Stimulated activated CD4-positive, alpha-beta T cell treated with anti-CD3 and anti-CD28 coated beads, Interleukin-4, amount 100 ng/mL, for 1 hour (primary cell): ENCODE measurements around the gene SLC6A3.
"Not testable (repeated sequence)": the region's sequence is repeated elsewhere in the genome, so short reads cannot be mapped to it uniquely, and the experiment has no call there.

ENCODE experiments used
- DNase-seq: peaks from one replicate; pipeline ENCODE4 v3.0.0-alpha.2; 2020

The SLC6A3 gene

DNA sequence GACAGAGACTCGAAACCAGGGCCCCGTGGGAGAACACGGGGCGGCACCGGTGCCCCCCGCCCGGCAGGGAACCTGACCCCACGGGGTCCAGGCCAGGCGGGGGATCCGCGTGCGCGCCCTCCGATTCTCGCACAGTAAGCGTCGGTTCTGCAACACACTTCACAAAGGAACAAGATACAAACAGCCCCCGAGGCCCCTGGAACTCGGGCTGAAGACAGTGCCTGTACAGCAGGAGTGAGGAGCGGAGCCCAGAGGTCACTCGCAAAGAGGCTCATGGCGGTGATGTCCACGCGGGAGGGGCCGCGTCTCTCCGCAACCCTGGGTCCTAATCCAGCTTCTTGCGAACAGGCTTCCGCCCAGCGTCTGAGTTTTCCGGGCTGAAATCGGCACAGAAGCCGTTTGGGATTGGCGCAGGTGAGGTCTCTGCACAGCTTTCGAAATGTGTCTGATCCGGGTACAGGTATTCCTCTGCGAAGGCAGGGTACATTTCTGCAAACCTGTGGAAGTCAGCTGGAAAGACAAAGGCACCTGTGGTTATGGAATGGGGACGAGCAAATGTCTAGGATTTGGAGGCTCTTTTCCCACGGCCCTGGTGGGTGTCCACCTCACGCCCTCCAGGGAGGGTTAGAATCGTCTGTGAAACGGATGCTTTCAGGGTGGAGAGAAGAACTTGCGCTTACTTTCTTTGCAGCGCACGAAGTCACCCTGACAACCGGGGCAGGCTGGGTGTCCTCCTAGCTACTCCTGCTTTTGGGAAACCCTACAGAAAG, 18.3 kb upstream of the SLC6A3 start:
- DNase-seq: no peak

DNA sequence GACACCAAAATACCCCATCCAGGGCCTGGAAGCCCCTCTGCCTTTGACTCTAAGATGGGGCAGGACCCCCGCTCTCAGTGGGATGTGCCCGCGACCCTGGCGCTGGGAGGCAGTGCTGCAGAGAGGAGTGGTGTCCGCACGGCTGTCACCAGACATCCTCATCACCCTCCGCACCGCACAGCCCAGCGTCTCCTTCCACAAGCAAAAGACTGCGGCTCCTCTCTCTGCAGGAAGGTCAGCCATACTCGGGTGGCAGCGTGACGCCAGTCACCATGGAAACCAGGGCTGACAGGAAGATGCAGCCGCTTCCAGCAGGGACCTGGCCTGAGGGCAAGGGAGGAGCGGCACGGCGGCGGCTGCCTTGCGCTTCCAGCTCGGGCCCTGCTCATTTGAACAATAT, 17.1 kb upstream of the SLC6A3 start:
- DNase-seq: no peak

DNA sequence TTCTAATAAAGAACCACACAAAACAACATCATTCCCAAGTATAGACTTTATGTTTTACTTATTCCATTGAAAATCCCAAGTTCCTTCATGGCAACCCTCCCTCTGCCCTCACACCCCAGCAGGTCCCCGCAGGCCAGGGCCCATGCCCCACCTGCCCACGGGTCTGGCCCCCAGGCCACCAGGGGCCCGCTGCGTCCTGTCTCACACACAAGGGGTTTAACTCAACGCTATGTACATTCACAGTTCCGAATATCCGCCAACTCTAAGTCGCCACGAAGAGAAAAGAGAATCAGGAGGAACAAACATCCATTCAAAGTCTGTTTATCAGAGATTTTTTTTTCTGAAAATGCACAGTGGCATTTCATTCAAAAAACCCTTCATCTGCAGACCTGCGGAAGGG, 16.2 kb upstream of the SLC6A3 start:
- DNase-seq: no peak

DNA sequence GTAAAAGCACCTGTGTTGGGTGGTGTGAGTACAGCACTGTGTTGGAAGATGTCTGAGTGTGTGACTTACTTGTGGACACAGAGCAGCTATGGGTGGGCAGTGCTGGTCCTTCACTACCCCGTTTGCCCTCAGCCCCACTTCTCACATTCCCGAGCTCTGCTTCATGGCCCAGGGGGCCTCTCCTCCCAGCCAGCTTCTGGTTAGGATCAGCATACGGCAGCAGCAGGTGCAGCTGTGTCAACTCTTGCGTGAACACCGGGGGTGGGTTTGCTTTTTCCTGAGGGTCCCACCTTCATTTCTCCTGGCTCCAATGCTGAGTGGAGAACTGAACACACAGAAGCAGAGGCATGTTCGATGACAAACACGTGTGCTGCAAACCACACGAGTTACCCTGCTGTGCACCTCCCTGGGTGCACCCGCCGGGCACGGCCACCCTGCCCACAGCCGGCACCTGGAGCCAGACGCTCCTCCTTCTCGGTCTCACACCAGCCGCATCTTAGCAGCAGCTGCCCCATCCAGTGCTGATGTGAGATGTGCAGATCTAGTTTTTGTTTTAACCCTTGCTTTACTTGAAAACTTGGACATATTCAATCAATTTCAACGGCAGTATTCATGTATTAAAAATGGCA, 14.9 kb upstream of the SLC6A3 start:
- no peak for DNase-seq

DNA sequence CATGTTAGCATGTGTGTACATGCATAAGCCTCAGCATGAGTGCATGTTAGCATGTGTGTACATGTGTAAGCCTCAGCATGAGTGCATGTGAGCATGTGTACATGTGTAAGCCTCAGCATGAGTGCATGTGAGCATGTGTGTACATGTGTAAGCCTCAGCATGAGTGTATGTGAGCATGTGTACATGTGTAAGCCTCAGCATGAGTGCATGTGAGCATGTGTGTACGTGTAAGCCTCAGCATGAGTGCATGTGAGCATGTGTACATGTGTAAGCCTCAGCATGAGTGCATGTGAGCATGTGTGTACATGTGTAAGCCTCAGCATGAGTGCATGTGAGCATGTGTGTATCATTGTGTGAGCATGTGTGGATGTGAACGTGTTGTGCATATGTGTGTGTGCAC, 14.2 kb upstream of the SLC6A3 start:
- DNase-seq: not testable (repeated sequence)

DNA sequence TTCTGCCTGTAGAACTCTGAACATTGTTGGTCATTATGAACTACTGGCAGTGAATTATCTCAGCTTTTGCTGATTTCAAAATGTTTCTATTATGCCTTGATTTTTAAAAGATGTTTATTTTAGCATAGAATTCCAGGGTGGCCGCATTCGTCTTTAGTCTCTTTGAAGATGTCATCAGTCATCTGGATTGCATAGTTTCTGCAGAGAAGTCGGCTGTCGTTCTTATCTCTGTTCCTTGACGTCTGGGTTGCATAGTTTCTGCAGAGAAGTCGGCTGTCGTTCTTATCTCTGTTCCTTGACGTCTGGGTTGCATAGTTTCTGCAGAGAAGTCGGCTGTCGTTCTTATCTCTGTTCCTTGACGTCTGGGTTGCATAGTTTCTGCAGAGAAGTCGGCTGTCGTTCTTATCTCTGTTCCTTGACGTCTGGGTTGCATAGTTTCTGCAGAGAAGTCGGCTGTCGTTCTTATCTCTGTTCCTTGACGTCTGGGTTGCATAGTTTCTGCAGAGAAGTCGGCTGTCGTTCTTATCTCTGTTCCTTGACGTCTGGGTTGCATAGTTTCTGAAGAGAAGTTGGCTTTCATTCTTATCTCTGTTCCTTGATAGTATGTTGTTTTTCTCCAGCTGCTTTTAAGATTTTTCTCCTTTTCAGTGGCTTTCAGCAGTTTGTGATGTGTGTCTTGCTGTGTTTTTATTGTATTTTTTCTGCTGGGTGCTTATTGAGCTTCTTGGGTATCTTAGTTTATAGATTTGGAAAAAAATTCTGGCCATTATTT, 11.1 kb upstream of the SLC6A3 start:
- DNase-seq: not testable (repeated sequence)

DNA sequence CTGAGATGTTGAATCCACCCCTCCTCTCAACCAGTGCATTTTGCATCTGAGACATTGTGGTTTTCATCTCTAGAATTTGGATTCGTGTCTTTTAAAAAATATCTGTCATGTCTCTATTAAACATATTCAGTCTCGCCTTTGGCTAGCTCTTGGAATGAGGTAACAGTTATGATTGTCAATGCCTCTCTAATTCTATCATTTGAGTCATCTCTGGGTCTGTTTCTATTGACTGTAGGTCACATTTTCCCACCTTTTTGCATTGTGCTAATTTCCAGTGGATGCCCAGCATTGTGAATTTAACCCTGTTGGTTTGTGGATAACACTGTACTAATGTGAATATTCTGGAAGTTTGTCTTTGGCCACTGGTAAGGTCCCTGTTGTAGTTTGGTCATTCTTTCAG, 8.4 kb upstream of the SLC6A3 start:
- DNase-seq: no peak

DNA sequence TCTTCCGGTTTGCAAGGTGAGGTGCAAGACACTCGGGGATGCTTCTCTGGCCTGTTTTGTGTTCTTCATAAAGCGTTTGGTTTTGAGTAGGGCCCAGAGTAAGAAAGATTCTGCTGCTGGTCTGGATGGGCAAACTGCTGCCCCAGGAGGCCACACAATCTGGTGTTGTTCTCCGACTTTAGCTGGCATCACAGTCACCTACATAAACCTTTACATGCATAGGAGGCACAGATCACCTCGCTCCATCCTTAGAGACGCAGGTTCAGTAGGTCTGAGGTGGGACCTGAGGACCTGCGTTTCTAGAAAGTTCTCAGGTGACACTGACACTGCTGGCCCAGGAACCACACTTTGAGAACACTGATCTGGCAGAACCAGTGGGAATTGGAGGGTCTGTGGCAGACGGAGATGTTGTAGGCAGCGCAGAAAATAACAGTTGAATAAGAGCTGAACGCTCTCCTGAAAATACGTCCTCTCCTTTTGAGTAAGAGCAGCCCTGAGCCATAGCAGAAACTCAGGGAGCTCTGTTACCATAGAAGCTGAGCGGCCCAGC, 3.9 kb upstream of the SLC6A3 start:
- DNase-seq: no peak

DNA sequence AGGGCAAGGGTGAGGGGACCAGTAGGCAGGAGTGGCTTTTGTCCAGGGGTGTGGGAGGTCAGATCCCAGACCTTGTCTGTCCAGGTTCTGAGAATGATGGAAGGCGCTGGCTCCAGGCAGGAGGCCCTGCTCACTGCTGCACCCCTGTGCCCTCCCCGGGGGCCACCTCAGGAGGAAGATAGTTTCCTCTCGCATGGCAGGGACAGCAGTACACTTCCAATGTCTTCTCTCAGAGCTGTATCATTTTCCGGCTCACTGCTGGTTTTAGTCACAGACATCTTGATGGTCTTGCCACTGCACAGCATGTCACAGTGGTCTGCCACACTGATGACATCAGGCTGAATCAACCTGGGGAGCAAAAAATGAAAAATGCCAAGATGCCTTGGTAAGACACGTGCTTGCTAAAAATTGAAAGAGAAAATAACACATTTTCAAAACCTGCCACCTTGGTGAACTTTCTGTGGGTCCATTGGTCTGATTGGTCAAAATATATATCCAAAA, 3.3 kb upstream of the SLC6A3 start:
- no peak for DNase-seq

DNA sequence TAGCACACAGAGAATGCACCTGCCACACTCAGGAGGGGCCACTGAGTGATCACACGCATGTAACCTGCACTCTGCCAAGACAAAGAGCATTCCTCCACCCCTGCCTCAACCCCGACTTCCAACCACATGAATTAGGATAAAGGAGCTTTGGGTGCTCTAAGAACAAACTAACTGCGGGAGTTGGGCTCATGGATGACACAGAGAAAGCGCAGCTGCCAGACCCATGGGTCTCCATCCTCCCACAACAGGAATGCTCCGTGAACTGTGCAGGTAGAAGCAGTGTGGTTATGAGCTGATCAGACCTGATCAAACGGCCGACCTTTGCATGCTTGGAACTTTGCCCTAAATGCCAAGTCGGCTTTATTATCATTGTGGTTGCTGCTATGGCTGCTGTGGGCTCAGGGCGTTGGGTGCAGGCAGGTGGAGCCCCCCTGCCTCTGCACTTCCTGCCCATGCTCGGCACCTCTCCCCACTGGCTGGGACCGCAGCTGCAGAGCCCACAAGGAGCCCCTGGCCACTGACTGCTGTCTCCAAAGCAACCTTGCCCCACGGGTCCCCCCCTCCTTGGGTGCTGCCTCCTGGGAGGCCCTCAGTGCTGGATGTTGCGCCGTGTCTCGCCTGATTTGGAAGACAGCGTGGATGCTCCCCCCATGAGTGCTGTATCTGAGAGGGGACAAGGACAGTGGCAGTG, 2.6 kb upstream of the SLC6A3 start:
- no peak for DNase-seq

DNA sequence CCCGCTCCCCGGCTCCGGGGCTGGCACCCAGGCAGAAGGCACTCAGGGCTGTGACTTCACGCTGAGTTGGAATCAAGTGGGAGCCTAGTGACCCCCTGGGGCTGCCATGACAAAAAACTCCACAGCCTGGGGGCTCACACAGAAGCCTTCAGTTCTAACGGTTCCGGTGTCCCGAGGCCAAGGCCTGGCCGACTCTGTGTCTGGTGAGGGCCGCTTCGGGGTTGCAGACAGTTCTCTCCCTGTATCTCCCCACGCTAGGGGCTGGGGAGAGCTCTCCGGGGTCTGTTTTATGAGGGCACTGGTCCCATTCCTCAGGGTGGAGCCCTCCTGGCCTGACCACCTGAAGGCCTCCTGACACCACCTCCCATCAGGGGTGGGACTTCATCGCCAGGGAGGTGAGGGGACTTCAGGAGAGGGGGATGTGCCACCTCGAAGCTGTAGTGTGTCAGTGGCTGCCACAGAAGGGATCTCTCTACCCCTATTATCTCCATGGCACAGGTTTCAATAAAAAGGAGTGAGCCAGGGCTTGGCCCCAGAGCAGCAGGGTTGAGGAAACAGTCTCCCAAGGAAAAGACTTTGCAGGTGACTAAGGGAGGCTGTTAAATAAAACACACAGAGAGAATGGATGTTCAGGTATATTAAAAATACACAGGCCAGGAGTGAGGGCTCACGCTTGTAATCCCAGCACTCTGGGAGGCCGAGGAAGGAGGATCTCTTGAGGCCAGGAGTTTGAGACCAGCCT, 1.5 kb upstream of the SLC6A3 start:
- DNase-seq: no peak

DNA sequence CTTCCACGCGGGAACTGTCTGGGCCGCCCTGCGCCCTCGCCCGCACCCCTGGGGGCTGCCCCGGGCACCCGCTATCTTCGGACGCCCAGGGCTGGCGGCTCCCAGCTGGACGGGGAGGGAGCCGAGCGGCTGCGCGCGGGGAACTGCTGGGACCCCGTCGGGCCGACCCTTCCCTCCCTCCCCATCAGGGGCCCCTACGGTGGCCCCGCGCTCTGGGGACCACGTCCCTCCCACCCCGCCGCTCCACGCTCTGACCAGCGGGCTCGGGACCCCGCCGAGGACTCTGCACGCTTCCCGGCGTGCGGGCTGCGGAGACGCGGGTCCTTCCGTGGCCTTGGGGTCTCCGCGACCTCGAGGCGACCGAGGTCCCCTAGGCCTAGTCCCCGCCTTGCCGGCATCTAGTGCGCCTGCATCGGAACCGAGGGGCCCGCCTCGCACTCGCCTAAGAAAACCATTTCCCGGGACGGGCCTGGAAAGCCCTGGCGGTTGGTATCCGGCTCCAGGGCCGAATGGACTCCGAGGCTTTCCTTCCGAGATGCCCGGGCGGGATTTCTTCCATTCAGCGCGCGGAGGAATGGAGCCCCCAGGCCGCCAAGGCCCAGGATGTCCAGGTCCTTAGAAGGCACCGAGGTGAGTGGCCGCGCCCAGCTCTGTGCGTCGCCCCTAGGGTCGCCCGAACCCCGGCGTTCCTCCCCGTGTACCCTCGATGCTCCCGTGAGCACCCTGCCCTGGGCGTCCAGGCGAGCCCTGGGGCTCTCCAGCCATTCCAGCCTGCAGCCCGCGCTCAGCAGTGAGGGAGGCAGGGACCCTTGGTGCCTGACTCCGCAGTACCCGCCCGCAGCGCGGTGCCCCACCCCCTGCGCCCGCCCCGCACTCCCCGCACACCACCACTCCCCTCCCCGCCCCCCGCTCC, 705 bp upstream of the SLC6A3 start:
- DNase-seq: no peak

DNA sequence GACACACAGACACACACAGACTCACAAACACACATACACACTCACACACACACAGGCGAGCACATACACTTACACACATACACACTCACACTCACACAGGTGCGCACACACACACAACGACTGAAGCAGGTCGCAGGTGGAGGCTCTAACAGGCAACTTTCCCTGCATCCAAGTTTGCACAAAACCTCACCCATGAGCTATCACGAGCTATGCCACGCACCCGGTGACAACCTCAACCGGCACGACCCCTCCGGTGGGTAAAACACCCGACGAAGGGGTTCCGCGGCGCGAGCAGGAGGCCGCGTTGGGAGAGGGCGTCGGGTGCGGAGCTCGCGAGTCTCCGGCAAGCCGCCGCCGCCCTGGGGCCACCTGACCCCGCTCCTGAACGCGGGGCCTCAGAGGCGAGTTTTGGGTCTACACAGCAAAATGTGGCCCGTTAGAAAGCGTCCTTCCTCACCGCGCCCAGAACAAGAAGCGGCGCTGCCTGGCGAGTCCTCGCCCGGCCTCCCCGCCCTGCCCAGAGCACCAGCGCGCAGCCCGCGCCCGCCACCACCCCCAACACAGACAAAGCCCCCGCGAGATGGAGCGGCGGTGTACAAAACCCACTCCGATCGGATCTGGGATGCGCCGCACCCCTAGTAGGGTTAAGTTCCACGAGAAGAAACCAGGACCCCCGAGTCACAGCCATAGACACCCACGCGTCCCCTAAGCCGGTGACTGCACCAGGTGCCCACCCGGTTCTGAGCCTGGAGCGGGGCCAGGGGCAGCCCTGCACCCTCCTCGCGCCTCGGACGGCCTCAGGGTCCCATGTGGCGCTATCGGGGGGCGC, 665 bp downstream of the SLC6A3 start:
- no peak for DNase-seq

DNA sequence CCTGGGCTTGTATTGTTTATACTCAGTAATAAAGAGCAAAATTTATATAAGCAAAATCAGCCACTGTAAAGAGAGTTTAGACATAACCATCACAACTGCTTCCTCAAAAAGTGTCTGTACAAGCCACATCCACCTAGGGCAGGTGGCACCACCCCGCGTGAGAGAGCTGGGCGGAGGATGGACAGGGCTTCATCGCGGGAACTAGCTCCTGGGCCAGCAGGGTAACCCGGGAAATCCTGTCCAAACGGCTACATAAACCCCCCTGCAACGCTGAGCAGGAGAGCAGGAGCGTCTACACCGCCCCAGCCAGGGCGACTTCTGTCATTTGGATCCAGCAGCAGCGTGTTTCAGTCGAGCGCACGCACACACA, 1.3 kb downstream of the SLC6A3 start:
- DNase-seq: no peak

DNA sequence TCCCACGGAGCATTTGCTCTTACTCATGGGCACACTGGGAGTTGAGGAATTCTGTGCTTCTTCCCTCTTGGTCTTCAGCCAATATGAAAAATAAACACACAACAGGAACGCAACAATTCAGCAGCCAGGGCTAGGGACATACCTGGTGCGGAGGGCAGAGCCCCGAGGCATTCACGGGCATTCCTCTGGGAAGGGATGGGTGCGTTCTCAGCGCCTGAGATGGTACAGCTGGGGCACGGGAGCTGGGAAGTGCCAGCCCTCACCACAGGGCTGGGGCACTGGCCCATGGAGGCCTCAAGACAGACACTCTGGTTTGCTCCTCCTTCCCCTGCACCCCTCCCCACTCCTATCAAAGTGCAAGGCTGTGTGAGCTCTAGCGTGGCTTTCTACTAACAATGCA, 2.1 kb downstream of the SLC6A3 start:
- DNase-seq: no peak

DNA sequence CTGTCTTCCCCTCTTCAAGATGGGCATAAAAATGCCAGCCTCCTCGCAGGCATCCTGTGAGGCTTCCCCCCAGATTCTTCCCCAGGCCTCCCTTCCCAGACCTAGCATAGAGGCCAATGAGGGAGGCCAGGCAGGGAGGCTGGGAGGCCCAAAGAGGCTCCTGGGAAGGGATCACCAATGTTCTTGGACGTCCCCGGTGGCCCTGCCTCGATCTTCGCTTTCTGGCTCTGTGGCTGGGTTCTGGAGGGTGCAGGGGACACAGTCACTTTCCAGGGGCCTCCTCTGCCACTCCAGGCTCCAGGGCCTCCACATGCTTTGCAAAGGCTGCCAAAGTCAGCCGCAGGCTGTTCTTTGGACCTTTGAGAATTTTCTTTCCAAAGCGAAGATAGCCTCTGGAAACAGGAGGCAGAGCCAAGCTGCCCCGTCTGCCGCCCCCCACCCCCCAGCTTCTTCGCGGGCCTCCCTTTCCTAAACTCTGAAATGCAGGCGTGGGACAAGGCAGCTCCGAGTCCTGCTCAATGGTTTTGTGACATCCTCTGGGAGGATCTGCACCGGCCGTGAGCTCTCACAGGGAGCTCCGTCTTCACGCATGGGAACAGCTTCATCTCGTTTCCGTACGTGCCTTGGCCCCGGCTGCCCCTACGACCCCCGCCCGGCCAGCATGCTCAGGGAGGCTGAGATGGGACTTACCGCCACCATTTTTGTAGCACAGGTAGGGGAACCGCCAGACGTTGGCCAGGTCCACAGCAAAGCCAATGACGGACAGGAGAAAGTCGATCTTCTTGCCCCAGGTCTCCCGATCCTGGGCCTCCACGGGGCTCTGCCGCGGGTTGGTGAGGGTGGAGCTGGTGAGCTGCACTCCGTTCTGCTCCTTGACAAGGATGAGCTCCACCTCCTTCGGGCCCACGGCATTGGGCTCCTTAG, 2.8 kb downstream of the SLC6A3 start:
- no peak for DNase-seq

DNA sequence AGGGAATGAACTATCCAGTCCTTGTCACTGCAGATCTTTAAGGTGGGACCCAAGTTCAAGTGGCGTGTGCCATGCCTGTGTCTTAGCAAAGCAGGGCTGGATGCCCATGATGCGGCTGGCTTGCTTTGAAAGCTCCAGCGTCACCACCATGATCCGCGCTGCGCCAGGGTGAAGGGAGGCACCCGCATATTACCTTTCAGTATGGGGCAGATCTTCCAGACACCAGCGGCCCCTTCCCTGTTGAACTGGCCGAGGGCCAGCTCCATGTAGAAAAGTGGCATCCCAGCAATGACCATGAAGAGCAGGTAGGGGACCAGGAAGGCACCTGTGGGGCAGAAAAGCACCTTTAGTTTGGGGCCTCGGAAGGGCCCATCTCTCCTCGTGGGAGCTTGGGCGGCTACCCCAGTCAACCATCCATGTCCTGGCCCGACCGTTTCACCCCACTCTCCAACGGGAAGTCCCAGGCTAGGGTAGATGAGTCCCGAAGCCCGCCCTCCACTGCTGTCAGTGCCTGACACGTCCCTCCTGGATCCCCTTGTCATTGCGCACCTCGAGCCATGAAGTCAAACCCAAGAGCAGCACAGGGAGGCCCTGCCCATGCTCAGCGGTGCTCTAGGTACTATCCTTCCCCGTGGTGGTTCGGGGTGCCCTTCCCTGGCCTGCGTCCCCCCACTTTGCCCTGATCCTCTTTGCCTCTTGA, 3.9 kb downstream of the SLC6A3 start:
- no peak for DNase-seq

DNA sequence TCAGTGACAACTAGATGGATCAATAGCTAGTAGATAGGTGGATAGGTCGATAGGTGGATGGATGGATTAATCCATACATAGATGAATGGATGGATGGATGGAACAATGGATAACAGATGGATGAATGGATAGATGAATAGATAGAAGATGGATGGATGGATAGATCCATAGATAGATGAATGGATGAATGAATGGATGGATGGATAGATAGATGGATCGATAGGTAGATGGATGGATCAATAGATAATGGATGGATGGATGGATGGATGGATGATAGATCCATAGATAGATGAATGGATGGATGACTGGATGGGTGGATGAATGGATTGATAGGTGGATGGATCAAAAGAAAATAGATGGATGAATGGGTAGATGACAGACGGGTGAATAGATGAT, 5.1 kb downstream of the SLC6A3 start:
- DNase-seq: no peak
